WI38 (cell line): ENCODE data around the gene KCNE1.
"Not testable (repeated sequence)": the region's sequence is repeated elsewhere in the genome, so short reads cannot be mapped to it uniquely, and the experiment has no call there.

ENCODE experiments used
- H3K4me3 ChIP-seq: 2 replicates; pipeline ENCODE4 v1.5.1; 2011; ENCODE audit warnings: low read depth, mild to moderate bottlenecking, control low read depth, low read length

KCNE1 gene

DNA sequence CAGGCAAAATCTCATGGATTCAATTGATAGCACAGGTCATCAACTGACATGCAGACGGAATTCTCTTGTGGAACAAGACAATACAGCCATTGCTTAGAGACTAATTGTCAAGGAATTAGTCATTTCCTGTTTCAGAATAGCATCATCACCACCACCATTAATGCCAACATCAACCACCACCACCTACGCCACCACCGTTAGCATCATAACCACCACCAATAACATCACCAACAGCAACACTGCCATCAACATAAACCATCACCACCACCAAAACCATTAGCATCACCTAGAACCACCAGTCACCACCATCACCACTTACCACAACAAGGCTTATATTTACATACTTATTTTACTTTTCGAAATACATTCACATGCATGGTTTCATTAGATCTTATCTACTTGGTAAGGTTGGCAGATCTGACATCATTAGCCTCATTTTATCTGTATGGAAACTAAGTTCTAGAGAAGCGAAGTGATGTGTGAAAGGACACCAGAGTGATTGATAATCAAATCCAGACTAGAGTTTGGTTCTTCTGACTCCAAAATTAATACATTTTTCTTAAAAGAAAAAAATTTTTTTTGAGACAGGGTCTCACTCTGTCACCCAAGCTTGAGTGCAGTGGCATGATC, 94.4 kb downstream of the KCNE1 start:
- not testable (repeated sequence) for H3K4me3 ChIP-seq

DNA sequence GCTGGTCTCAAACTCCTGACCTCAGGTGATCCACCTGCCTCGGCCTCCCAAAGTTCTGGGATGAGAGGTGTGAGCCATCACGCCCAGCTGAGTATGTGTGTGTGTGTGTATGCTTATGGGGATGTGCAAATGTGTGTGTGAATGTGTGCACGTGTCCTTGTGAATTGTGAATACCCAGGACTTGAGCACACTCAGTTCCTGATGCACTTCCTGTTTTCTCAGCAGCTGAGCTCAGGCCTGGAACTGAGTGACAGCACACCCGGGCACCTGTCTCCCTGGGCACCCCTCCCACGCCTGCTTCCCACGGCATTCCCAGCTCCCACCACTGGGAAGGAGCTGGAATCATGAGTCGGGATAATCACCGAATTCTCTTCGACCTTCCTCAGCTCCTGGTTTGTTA, 104.7 kb downstream of the KCNE1 start:
- H3K4me3 ChIP-seq, result not testable (repeated sequence)

DNA sequence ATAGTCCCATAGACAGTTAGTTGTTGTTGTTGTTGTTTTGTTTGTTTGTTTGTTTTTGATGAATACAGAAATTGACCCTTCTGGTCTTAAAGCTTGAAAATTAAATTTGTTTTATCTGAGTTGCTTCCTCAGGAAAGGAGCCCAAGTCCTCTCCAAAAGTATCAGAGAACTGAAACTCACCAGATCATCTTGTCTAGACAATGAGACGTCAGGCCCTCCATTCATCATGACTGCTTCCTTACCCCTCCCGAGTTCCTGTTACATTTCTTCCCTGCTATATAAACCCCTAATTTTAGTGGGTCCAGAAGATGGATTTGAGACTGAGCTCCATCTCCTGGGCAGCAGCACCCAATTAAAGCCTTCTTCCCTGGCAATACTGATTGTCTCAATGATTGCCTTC, 105.3 kb downstream of the KCNE1 start:
- H3K4me3 ChIP-seq, result not testable (repeated sequence)

DNA sequence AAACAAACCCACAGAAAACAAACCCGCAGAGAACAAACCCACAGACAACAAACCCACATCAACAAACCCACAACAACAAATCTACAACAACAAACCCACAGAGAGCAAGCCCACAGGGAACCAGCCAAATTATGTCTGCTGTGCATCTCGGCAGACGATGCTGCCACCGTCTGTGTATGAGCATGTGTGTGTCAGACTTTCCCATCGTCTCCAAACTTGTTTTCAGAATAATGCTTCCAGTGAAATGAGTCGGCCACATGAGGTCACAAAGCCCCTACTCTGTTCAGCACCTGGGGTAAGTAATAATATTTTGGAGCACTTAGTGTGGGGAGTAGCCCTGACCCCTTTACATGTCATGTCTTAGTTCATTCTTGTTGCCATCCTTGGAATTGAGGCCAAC, 105.9 kb downstream of the KCNE1 start:
- not testable (repeated sequence) for H3K4me3 ChIP-seq

DNA sequence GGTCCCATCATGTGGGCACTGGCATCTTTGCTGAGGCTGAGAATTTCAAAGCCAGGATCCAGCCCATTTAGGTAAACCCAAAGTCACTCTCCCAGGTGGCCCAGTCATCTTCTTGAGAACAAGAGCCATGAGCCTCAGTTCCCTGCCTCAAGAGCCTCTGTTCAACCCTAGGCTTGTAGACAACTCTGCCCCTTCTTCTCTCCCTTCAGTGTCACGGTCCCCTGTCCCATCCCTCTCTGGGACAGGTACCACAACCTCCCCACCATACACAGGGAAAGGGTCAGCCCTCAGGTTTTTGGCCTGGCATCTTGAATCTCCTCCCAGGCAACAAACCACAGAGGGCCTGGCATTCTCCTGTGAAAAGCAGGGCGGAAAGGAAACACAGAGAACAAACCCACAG, 106.3 kb downstream of the KCNE1 start:
- H3K4me3 ChIP-seq, result not testable (repeated sequence)

DNA sequence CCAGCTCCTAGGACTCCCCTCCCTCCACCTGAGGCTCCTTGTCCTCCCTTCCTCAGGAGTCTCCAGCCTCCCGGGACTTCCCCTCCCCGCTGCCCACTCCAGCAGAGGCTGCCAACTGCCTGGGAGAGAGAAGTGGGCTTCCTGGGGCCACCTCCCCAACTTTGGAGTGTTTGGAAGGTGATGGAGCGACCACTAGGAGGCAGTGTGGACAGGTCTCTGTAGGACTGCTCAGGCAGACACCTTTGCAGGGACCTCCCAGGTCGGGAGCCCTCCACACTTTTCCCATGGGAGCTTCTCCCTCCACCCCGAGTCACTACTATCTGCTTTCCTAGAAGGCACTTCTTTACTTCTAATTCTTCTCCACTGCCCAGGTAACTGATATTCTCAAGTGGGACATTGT, 107.3 kb downstream of the KCNE1 start:
- not testable (repeated sequence) for H3K4me3 ChIP-seq

DNA sequence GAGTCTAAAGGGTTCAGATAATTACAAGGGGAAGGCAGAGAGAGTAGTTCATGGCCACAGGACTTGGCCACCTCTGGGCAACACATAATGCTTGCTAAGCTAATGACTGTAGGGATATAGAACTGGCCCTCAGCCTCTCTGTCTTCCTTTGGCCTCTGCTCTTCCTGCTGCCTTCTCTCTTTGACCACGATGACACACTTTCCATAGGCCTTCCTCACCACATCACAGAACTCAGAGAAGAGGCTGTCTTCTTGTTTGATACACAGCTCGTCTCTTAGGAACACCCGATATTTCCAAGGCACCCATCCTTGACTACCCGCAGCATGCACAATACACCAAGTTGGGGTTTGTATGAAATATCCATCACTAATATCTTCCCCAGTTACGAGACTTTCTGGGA, 111.5 kb downstream of the KCNE1 start:
- H3K4me3 ChIP-seq, result not testable (repeated sequence)
